ENCODE results near the gene BRAF.
"Not testable (repeated sequence)": the region's sequence is repeated elsewhere in the genome, so short reads cannot be mapped to it uniquely, and the experiment has no call there.

The BRAF gene

DNA sequence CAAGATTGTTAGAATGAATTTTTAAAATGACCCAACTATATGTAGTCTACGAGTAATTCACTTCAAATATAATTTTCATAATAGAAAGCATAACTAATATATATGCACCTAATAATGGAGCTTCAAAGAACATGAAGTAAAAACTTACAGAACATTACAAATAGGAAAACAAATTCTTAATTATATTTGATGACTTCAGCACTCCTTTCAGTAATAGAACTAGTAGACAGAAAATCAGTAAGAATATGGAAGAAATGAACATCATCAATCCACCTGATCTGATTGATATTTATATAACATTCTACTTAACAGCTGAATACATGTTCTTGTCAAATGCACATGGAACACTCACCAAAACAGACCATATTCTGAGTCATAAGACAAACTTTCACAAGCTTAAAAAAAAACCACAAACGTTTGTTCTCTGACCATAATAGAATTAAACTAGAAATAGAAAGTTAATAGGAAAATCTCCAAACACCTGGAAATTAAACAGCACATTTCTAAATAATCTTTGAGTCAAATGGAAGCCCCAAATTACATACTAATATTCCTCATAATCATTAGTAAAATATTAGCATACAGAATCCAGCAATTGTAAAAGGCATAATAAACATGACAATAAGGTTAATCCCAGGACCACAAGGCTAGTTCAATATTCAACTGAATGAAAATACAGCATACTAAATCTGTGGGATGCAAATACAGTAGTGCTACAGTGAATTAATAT, 48.0 kb downstream of the BRAF start:
- DNase-seq, result no peak

DNA sequence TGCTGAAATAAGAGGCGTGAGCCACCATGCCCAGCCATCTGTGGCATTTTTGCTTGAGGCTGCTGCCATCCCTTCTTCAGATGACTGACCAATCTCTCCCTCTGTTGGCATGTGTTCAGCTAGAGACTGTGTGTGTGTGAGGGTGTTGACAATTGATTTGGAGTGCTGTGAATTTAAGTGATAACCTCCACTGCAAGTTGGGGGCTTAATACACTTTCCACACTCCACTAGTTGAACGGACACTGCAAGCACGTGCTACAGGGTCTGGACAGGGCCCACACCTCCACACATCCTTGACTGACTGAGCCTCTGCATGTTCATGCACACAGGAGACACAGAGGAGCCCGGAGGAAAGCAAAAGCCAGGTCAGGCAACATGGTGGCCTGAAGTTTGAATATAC, 51.3 kb downstream of the BRAF start:
- DNase-seq, result no peak

DNA sequence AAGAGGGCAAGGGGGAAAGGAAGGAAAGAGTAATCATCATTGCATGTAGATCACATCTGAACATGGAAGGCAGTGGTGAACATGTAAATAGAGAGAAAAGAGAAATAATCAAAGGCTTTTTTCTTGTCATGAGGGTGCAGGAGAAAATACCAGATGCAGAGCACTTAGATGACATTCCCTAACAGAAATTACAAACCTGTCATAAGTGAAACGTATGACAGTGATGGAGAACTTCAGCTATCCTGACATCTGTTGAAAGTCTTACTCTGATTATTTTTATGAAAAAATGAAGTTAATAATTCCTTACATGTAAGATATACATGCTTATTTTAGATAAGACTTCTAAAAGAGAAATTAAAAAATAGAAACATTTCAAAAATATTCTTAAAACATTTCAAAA, 54.7 kb downstream of the BRAF start:
- DNase-seq, result no peak

DNA sequence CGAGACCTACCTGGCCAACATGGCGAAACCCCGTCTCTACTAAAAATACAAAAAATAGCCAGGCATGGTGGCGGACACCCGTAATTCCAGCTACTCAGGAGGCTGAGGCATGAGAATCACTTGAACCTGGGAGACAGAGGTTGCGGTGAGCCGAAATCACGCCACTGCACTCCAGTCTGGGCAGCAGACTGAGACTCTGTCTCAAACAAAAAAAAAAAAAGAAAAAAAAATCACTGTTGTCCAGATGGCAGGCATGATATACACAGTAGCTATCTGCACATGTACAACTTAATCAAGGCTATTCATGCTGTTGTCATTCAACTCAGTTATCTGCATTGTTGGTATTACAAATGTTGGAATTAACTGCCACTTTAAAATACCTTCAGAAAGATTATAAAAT, 55.3 kb downstream of the BRAF start:
- DNase-seq, result no peak

GRCh38 chr7:140867467-140868462, 57.0 kb downstream of the BRAF start:
- DNase-seq, result no peak

GRCh38 chr7:140866926-140867325, 57.8 kb downstream of the BRAF start:
- no peak for DNase-seq

GRCh38 chr7:140864732-140865131, 60.0 kb downstream of the BRAF start:
- no peak for DNase-seq

GRCh38 chr7:140863867-140864266, 60.9 kb downstream of the BRAF start:
- DNase-seq, result no peak

GRCh38 chr7:140863184-140863583, 61.5 kb downstream of the BRAF start:
- DNase-seq, result no peak

- no peak for DNase-seq
Measured at GRCh38 chr7:140857048-140857447, 67.7 kb downstream of the BRAF start.

DNA sequence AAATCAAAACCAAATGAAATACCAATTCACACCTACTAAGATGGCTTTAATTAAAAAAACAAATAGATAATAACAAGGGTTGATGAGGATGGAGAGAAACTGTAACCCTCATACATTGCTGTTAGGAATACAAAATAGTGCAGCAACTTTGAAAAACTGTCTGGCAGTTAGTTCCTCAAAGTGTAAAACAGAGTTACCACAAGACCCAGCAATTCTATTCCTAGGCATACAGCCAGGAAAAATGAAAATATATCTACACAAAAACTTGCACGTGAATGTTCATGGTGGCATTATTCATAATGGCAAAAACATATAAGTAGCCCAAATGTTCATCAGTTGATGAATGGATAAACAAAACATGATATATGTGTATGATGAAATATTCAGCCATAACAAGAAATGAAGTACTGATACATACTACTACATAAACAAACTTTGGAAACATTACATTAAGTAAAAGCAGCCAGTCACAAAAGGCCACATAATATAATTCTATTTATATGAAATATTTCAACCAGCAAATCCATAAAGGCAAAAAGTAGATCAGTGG, 83.5 kb downstream of the BRAF start:
- no peak for DNase-seq

DNA sequence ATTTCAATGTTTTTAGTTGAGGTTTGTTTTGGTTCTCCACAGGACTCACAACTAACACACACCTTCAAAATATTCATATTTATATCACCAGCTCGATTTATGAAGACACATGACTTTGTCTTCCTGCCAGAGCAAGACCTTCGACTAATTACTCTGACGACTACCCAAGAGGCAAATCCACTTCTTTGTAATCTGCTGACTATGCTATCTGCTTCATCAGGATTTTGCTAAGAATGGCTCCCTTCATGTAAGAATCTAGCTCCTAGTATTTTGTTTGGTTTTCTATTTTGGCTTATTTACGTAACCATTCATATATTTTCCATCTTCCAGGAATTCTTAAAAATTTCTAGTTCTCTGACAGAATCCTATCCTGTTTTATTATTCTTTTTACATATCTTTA, 93.0 kb downstream of the BRAF start:
- DNase-seq, result no peak

DNA sequence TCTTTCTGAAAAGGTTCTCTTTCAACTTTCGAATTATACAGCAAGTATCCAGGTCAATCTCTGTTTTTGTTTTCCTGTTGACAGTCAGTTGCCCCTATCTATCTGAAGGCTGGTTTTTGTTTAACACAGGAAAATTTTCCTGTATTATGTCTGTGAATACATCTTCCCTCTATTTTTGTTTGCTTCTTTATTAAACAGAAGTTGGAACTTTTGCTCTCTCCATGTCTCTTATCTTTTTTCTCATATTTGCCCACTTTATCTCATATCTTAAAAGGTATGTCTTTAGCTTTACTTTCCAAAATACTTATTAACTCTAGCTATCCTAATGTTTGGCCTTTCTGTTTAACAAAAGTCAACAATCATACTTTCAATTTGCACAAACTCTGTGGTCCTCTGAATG, 95.0 kb downstream of the BRAF start:
- DNase-seq, result no peak

GRCh38 chr7:140828741-140829140, 96.0 kb downstream of the BRAF start:
- no peak for DNase-seq

DNA sequence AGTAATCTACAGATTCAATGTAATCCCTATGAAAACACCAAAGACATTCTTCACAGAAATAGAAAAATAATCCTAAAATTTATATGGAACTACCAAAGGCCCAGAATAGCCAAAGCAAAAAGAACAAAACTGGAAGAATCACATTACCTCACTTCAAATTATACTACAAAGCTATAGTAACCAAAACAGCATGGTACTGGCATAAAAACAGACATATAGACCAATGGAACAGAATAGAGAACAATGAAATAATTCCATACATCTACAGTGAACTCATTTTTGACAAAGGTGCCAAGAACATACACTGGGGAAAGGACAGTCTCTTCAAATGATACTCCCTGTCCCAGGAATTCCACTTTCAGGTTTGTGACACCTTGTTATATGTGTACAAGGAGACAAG, 107.3 kb downstream of the BRAF start:
- DNase-seq, result not testable (repeated sequence)

DNA sequence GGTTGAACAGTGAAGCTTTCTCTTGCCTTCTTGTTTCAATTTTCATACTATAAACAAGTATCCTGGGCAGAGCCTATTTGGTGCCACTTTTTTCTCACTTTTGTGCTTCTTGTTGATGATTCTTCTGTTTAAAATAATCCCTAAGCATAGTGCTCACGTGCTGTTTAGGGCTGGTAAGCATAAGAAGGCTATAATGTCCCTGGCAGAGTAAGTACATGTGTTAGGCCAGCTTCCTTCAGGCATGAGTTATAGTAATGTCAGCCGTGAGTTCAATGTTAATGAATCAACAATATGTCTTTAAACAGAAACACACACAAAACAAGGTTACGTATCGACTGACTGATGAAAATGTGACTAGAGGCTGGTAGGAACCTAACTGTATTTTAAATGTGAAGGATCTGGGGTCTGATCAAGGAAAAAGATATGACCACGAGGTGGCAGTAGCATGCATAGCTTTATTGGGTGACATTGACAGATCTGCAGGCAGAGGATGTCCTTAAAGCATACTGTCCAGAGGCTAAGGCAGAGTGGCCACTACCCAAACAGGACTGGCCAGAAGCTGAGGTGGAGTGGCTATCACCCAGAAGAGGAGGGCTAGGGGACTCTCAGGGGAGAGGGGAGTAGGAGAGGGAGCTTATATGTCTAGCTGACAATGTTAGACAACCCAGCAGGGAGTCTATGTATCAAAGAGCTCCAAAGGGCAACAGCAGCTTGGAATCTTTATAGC, 113.7 kb downstream of the BRAF start:
- peak; percentile 60 for DNase-seq

DNA sequence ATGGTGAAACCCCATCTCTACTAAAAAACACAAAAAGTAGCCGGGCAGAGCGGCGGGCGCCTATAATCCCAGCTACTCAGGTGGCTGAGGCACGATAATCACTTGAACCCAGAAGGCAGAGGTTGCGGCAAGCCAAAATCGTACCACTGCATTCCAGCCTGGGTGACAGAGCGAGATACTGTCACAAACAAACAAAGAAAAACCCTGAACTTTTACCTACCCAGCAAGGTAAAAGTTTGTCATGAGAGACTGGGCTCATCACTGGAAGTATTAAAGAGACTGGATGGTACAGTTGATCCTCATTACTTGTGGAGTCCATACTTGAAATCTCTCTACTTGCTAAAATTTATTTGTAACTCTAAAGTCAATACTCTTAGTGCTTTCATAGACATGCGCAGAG, 114.3 kb downstream of the BRAF start:
- DNase-seq, result no peak

- no peak for DNase-seq
Measured at GRCh38 chr7:140778975-140779374, 145.8 kb downstream of the BRAF start.

- no peak for DNase-seq
Measured at GRCh38 chr7:140778568-140778967, 146.2 kb downstream of the BRAF start.

DNA sequence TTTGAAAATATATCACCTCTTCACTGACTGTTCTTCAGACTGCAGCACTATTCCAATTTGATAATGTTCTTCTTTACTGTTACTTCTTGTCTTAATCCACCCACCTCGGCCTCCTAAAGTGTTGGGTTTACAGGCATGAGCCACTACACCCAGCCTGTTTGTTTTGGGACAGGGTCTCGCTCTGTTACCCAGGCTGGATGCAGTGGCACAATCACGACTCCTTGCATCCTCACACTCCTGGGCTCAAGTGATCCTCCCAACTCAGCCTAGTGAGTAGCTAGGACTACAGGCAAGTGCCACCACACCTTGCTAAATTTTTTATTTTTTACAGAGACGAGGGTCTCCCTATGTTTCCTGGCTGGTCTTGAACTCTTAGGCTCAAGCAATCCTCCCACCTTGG, 150.4 kb downstream of the BRAF start:
- no peak for DNase-seq

- no peak for DNase-seq
Measured at GRCh38 chr7:140773104-140773503, 151.6 kb downstream of the BRAF start.

DNA sequence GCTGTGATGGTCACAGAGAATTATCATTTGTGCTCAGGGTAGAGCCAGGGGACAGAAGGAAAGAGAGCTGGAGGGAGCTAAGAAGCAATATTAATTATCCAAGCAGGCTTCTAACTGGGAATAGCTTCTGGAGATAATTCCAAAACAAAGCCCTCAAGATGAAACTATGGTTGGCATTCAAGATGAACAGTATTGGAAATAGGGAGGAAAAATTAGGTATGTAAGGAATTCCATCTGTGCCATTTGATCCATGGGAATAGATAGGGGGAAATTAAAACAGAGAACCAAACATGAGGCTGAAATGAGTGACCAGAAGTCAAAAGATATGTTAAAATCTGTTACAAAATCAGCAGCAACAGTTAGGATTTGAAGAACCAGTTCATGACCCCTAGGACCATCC, 152.9 kb downstream of the BRAF start:
- no peak for DNase-seq

DNA sequence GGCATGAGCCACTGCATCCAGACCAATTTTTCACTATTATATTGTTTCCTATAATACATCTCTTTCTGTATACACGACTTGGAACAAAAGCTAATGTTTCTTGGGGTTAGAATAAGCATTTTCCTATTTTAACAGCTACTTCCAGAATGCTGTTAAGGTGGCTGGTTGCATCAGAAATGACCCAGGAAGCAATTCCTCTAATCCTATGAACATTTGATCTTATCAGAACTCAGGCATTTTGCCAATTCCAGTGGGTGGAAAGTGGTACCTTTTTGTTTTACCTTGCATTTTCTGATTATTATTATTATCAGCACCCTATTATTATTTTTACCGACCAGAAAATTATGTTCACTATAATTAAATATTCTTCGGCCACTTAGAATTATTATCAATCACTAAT, 154.9 kb downstream of the BRAF start:
- DNase-seq, result no peak

Measured in stimulated activated CD4-positive, alpha-beta T cell treated with anti-CD3 and anti-CD28 coated beads, Interleukin-15, amount 100 ng/mL, for 24 hours (primary cell).